B cell (primary cell): ENCODE measurements around the gene HNRNPF. TPM values are rescaled to one million over a fixed set of nuclear protein-coding genes. Genes with fewer than 3 reads are reported as not detected.

Source experiments
- ATAC-seq: fragments of 200-7000 bp; cut with Tn5 transposase; one replicate; pipeline ENCODE4 v1.10.0; 2021; ENCODE audit warnings: low read depth, mild to moderate bottlenecking, moderate number of reproducible peaks, moderate library complexity
- CTCF ChIA-PET: fragments of 350-600 bp; sonication (Branson Sonifier 250); formaldehyde crosslinking; loops from one replicate; lab custom pipeline; 2021; ENCODE audit warnings: antibody characterized with exemption, inconsistent platforms; lab: Charles Lee
- POLR2A ChIA-PET: fragments of 350-600 bp; sonication (Branson Sonifier 250); formaldehyde crosslinking; loops from one replicate; lab custom pipeline; 2021; ENCODE audit warnings: antibody characterized with exemption; lab: Charles Lee
- DNase-seq: peaks from one replicate; pipeline ENCODE4 v3.0.0; 2013
- H2AFZ ChIP-seq: 2 replicates; pipeline ENCODE4 v1.6.1; 2012; ENCODE audit warnings: mild to moderate bottlenecking, low read depth, low read length; ENCODE audit not compliant: insufficient read depth, poor library complexity, severe bottlenecking
- H3K27ac ChIP-seq, 2 donors: 1 replicate in 1 of 2; 2 replicates in 1 of 2; pipeline ENCODE4 v1.5.1; 2012 to 2013; ENCODE audit warnings: low read length in 2 of 2, mild to moderate bottlenecking in 2 of 2, moderate library complexity in 1 of 2
- H3K27me3 ChIP-seq, 4 experiments: fragments of 200-600 bp in 1 of 4; sonication (generic) in 1 of 4; replicated peaks in 1 of 4; 1 replicate in 2 of 4; 2 replicates in 2 of 4; pipeline versions ENCODE4 v1.6.1 to v1.7.0; 2013 to 2016; ENCODE audit warnings: low read length in 3 of 4, mild to moderate bottlenecking in 2 of 4, mixed read lengths in 1 of 4, moderate library complexity in 1 of 4; ENCODE audit not compliant: insufficient read depth in 4 of 4, control insufficient read depth in 3 of 4; ENCODE audit errors: control extremely low read depth in 1 of 4
- H3K36me3 ChIP-seq, 2 experiments: replicated peaks in 1 of 2; 1 replicate in 1 of 2; 2 replicates in 1 of 2; pipeline versions ENCODE4 v1.6.1 to v1.7.1; 2013; ENCODE audit warnings: low read length in 1 of 2; ENCODE audit not compliant: insufficient read depth in 2 of 2, control insufficient read depth in 1 of 2; ENCODE audit errors: control extremely low read depth in 1 of 2, extremely low read depth in 1 of 2
- H3K4me1 ChIP-seq, 2 donors: fragments of 200-600 bp in 1 of 2; sonication (generic) in 1 of 2; 1 replicate in 1 of 2; 2 replicates in 1 of 2; pipeline versions ENCODE4 v1.5.1 to v1.6.1; 2013 to 2017; ENCODE audit warnings: low read length in 2 of 2; ENCODE audit not compliant: control insufficient read depth in 2 of 2, insufficient read depth in 2 of 2
- H3K4me2 ChIP-seq: replicated peaks from 2 replicates; pipeline ENCODE3; 2012; ENCODE audit warnings: mild to moderate bottlenecking, low read depth, low read length; ENCODE audit not compliant: poor library complexity, severe bottlenecking
- H3K4me3 ChIP-seq, 5 experiments: fragments of 200-600 bp in 1 of 5; sonication (generic) in 1 of 5; 1 replicate in 3 of 5; 2 replicates in 2 of 5; pipeline versions ENCODE4 v1.5.1 to v1.7.0; 2011 to 2016; ENCODE audit warnings: low read length in 4 of 5, mild to moderate bottlenecking in 4 of 5, low read depth in 2 of 5, control low read depth in 1 of 5, moderate library complexity in 1 of 5; ENCODE audit not compliant: insufficient read depth in 1 of 5; ENCODE audit errors: control extremely low read depth in 1 of 5, extremely low read depth in 1 of 5
- H3K79me2 ChIP-seq: fragments of 200-600 bp; sonication (generic); one replicate; pipeline ENCODE4 v1.6.0; 2016; ENCODE audit warnings: low read length; ENCODE audit not compliant: control insufficient read depth, insufficient read depth
- H3K9ac ChIP-seq: fragments of 200-600 bp; sonication (generic); 2 replicates; pipeline ENCODE4 v1.6.1; 2017; ENCODE audit warnings: mild to moderate bottlenecking, low read length, moderate library complexity
- H3K9me3 ChIP-seq, 3 donors: one replicate each; pipeline versions ENCODE4 v1.6.1 to v1.7.1; 2013; ENCODE audit warnings: low read length in 2 of 3; ENCODE audit not compliant: control insufficient read depth in 2 of 3, insufficient read depth in 1 of 3; ENCODE audit errors: control extremely low read depth in 1 of 3
- H4K20me1 ChIP-seq: 2 replicates; pipeline ENCODE4 v1.6.0; 2012; ENCODE audit warnings: mild to moderate bottlenecking, low read length; ENCODE audit not compliant: insufficient read depth, control insufficient read depth, poor library complexity, severe bottlenecking
- H3K27ac Mint-ChIP-seq: one replicate; pipeline ENCODE4 v1.8.0; 2021; ENCODE audit warnings: mixed read lengths
- H3K27me3 Mint-ChIP-seq: one replicate; pipeline ENCODE4 v1.8.0; 2021; ENCODE audit warnings: mixed read lengths
- H3K4me1 Mint-ChIP-seq: one replicate; pipeline ENCODE4 v1.8.0; 2021; ENCODE audit warnings: mixed read lengths
- H3K4me3 Mint-ChIP-seq: one replicate; pipeline ENCODE4 v1.8.0; 2021; ENCODE audit warnings: mixed read lengths
- H3K9me3 Mint-ChIP-seq: one replicate; pipeline ENCODE4 v1.8.0; 2022; ENCODE audit warnings: mixed read lengths; ENCODE audit not compliant: insufficient read depth
- EZH2 ChIP-seq: IDR thresholded peaks from 2 replicates; pipeline ENCODE4 v1.6.1; 2012; ENCODE audit warnings: borderline replicate concordance, low read depth, mild to moderate bottlenecking, moderate library complexity, low read length; ENCODE audit not compliant: insufficient read depth, poor library complexity, severe bottlenecking
- WGBS: methylation state at CpG from one replicate; pipeline ENCODE4 v1.1.5; 2013; ENCODE audit warnings: missing lambda C conversion rate; ENCODE audit not compliant: insufficient coverage; 5-methylcytosine and 5-hydroxymethylcytosine counted together
- intact Hi-C: fragments of 100-400 bp; cut with micrococcal nuclease; formaldehyde crosslinking; loops from one replicate; pipeline ENCODE4 v1.10.0; 2022
- polyA plus RNA-seq: library from polyadenylated mRNA; depleted of rRNA; stranded (reverse); fragments of >200 nt; gene quantifications from 2 replicates; pipeline ENCODE4 v1.2.3, GENCODE V29; 2012
- total RNA-seq, 2 donors: library from RNA; stranded (reverse); fragments of 120-200 nt in 1 of 2; gene quantifications; 1 replicate in 1 of 2; 2 replicates in 1 of 2; pipeline versions ENCODE4 v1.2.3 to v1.2.4, GENCODE V29; 2013 to 2022
- TF ChIP-seq, protein P1 (sequence below): fragments of 200-600 bp; IDR thresholded peaks from one replicate; pipeline ENCODE4 v1.8.0; 2022; ENCODE audit warnings: antibody characterized with exemption, mild to moderate bottlenecking

Gene HNRNPF
- total and polyA plus RNA-seq, 2 donors (not counting 1 experiment from before 2014, with no cell fraction given) = 76.7 to 161 TPM

DNA sequence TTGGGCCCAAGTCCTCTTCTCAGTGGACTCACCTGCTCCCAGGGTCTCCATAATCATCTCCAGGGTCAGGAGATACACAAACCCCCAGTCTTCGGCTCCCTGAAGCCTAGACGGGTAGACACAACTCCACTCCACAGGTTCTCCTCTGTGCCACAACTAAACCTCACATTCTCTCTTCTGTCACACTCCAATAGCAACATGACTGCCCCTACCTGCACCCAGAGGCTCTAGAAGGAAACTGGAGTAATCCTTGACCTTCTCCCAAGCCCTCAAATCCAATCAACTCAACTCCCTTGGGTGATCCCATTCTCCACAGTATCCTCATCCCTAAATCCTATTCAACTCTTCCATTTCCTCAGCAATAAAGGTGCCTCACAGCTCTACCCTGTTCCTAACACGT lies 16.2 kb downstream of the HNRNPF start:
- peaks cover 36 to 48% of the 10 kb centered on the region in 2 donors for H3K4me1 ChIP-seq
- no peak for TF ChIP-seq EZH2
- TF ChIP-seq, protein P1, sequence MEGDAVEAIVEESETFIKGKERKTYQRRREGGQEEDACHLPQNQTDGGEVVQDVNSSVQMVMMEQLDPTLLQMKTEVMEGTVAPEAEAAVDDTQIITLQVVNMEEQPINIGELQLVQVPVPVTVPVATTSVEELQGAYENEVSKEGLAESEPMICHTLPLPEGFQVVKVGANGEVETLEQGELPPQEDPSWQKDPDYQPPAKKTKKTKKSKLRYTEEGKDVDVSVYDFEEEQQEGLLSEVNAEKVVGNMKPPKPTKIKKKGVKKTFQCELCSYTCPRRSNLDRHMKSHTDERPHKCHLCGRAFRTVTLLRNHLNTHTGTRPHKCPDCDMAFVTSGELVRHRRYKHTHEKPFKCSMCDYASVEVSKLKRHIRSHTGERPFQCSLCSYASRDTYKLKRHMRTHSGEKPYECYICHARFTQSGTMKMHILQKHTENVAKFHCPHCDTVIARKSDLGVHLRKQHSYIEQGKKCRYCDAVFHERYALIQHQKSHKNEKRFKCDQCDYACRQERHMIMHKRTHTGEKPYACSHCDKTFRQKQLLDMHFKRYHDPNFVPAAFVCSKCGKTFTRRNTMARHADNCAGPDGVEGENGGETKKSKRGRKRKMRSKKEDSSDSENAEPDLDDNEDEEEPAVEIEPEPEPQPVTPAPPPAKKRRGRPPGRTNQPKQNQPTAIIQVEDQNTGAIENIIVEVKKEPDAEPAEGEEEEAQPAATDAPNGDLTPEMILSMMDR = no peak
- no peak for DNase-seq

DNA sequence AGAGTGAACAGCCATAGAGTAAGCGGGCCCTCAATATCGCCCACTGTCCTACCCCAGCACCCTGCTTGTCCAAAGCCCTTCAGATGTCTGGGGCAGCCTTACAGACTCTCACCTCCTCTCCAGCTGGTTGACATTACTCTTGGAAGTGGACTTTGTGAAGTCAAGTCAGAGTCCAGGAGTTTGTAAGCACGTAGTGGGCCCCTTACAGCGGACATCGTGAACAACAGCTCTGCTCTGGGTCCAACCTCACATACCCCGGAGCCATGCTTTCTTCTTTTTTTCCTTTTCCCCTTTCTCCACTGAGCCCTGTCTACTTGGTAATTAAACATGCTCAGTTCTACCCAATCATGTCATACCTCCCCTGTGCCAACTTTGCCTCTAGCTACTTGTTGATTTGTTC lies 17.5 kb downstream of the HNRNPF start:
- peaks cover 71% of the 10 kb centered on the region for H3K4me1 Mint-ChIP-seq
- Histone ChIP-seq H4K20me1 (peaks cover 88% of the 10 kb centered on the region), H3K9ac (no peak overlapping the region), H3K27ac (peak overlapping the region in 1 of 2 donors; percentile 52), H3K4me3 (no peak overlapping the region), H3K79me2 (peaks cover 80% of the 10 kb centered on the region), H2AFZ (no peak overlapping the region), H3K9me3 (no peaks in the 10 kb centered on the region), H3K4me2 (no peak overlapping the region), H3K36me3 (peaks cover 24 to 91% of the 10 kb centered on the region in 2 experiments), H3K4me1 (peaks cover 33 to 46% of the 10 kb centered on the region in 2 donors), H3K27me3 (no peaks in the 10 kb centered on the region)
- DNase-seq (no peak), ATAC-seq (no peak)
- ChIA-PET POLR2A (interaction anchor here (0.5 to 2.5 kb wide), 2 partner anchors 16 to 44 kb away, joined by 6 to 7 read pairs; no protein-coding TSS in a partner anchor), CTCF (interaction anchor here (1.0 to 2.3 kb wide), 4 partner anchors 9 to 43 kb away, joined by 4 to 8 read pairs (median 7); no protein-coding TSS in a partner anchor)
- H3K27me3 Mint-ChIP-seq = no peaks in the 10 kb centered on the region
- intact Hi-C loops = loop anchor here (2.0 kb wide), 1 partner anchor 13 kb away; no protein-coding TSS in a partner anchor
- 95% methylated on average over 4 of the region's 6 CpGs for WGBS
- no peaks in the 10 kb centered on the region for H3K9me3 Mint-ChIP-seq
- no peak for TF ChIP-seq EZH2
- TF ChIP-seq, protein P1 = no peak
- no peak overlapping the region for H3K4me3 Mint-ChIP-seq
- no peak overlapping the region for H3K27ac Mint-ChIP-seq

More for the DNA sequence above, 16.2 kb downstream of the HNRNPF start:
- ChIA-PET CTCF (interaction anchor here (1.7 kb wide), 1 partner anchor 13 kb away, joined by 3 read pairs; no protein-coding TSS in a partner anchor), POLR2A (no interaction called here)
- no peaks in the 10 kb centered on the region for H3K9me3 Mint-ChIP-seq
- peaks cover 78% of the 10 kb centered on the region for H4K20me1 ChIP-seq
- H3K36me3 ChIP-seq = peaks cover 22 to 79% of the 10 kb centered on the region in 2 experiments
- H3K4me2 ChIP-seq = no peak overlapping the region
- no peak overlapping the region for H3K9ac ChIP-seq
- H3K4me1 Mint-ChIP-seq = peaks cover 65% of the 10 kb centered on the region
- H3K4me3 Mint-ChIP-seq = no peak overlapping the region
- no peak overlapping the region for H3K4me3 ChIP-seq
- peaks cover 89% of the 10 kb centered on the region for H3K79me2 ChIP-seq
- H3K27me3 ChIP-seq = no peaks in the 10 kb centered on the region
- H3K27ac Mint-ChIP-seq = peak overlapping the region; percentile 2
- peak overlapping the region in 1 of 2 donors; percentile 50 for H3K27ac ChIP-seq
- no peaks in the 10 kb centered on the region for H3K27me3 Mint-ChIP-seq
- H3K9me3 ChIP-seq = no peaks in the 10 kb centered on the region
- intact Hi-C loops = no loop called here
- H2AFZ ChIP-seq = no peak overlapping the region
- 100% methylated on average over 2 of the region's 3 CpGs for WGBS
- ATAC-seq = no peak
